NB4 (cell line): Measurements from ENCODE around the gene OR10A5.
"Not testable (repeated sequence)": the region's sequence is repeated elsewhere in the genome, so short reads cannot be mapped to it uniquely, and the experiment has no call there.

ENCODE experiments used
- DNase-seq: peaks from one replicate; pipeline ENCODE4 v3.0.0; 2010; ENCODE audit warnings: low read depth
- H3K4me3 ChIP-seq: one replicate; pipeline ENCODE4 v1.5.1; 2011; ENCODE audit warnings: mild to moderate bottlenecking, low read depth, low read length, moderate library complexity
- MYC ChIP-seq: IDR thresholded peaks from 2 replicates; pipeline ENCODE4 v1.6.1; 2011; ENCODE audit warnings: low read depth, low read length
- POLR2A ChIP-seq: IDR thresholded peaks from 2 replicates; pipeline ENCODE4 v1.6.1; 2011; ENCODE audit warnings: mild to moderate bottlenecking; ENCODE audit not compliant: insufficient read length; ENCODE audit errors: extremely low read depth
- TF ChIP-seq, protein P1 (sequence below): IDR thresholded peaks from 2 replicates; pipeline ENCODE4 v1.6.1; 2011; ENCODE audit warnings: low read depth, low read length
- TF ChIP-seq, protein P2 (sequence below): IDR thresholded peaks from one replicate; pipeline ENCODE4 v1.5.1; 2012; ENCODE audit warnings: low read depth, low read length

OR10A5 gene

DNA sequence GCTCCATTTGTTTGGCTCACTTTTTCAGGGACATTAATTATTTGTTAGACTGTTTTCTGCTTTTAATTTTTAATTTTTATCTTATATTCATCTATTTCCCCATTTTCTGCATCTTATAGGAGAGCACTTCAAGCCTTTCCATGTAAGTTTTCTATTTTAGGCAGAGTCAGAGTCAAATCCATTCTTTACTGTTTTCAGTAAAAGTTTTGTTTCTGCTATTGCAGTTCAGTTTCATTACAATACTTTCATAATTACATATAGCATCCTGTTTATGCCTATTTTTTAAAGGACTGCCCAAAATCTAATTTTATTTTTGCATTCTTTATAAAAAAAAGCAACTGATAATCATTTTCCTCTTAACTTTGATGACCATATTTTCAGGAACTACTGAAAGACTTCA, 3.8 kb upstream of the OR10A5 start:
- H3K4me3 ChIP-seq: no peak overlapping the region
- no peak for TF ChIP-seq POLR2A
- TF ChIP-seq, protein P1, sequence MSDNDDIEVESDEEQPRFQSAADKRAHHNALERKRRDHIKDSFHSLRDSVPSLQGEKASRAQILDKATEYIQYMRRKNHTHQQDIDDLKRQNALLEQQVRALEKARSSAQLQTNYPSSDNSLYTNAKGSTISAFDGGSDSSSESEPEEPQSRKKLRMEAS: no peak
- TF ChIP-seq, protein P2, sequence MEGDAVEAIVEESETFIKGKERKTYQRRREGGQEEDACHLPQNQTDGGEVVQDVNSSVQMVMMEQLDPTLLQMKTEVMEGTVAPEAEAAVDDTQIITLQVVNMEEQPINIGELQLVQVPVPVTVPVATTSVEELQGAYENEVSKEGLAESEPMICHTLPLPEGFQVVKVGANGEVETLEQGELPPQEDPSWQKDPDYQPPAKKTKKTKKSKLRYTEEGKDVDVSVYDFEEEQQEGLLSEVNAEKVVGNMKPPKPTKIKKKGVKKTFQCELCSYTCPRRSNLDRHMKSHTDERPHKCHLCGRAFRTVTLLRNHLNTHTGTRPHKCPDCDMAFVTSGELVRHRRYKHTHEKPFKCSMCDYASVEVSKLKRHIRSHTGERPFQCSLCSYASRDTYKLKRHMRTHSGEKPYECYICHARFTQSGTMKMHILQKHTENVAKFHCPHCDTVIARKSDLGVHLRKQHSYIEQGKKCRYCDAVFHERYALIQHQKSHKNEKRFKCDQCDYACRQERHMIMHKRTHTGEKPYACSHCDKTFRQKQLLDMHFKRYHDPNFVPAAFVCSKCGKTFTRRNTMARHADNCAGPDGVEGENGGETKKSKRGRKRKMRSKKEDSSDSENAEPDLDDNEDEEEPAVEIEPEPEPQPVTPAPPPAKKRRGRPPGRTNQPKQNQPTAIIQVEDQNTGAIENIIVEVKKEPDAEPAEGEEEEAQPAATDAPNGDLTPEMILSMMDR: no peak
- TF ChIP-seq MYC: no peak
- DNase-seq: no peak

DNA sequence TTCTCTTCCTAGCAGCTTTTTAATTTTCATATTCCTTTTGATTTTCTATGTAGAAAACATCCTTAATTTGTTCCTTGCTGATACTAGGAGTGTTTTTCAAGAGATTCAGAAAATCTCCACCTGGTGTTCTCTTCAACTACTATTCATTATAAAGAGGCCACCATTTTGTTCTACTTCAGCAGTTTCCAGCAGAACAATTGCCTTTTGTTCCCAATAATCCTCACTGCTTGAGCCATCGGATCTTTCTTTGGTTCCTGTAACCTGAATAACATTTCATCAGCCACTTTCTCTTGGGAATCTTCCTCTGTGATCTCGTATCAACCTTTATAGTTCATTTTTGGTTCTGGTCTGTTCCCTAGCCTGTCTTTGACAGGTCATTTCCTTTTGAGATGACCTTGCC, 1.8 kb upstream of the OR10A5 start:
- H3K4me3 ChIP-seq: no peak overlapping the region
- TF ChIP-seq, protein P2: no peak
- no peak for TF ChIP-seq POLR2A
- no peak for TF ChIP-seq MYC
- DNase-seq: no peak

DNA sequence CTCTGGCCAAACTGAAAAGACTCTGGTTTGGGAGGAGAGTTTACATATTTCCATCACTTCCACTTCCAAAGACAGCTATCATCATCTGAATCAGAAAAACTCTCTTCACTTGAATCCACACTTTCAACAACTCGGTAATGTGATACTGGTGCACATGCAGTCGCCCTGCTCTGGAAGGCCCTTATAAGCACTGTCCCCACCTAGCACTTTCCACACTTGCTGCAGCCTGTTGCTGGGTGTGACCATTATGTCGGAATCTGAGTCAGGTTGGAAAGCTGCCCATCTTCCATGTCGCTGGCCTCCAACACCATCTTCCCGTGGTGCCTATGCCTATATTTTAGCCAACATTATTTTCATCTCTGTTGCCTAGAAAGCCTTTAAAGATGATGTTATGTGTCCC, 1.1 kb upstream of the OR10A5 start:
- no peak overlapping the region for H3K4me3 ChIP-seq
- no peak for DNase-seq
- TF ChIP-seq, protein P1: no peak
- TF ChIP-seq, protein P2: no peak
- no peak for TF ChIP-seq MYC
- no peak for TF ChIP-seq POLR2A

DNA sequence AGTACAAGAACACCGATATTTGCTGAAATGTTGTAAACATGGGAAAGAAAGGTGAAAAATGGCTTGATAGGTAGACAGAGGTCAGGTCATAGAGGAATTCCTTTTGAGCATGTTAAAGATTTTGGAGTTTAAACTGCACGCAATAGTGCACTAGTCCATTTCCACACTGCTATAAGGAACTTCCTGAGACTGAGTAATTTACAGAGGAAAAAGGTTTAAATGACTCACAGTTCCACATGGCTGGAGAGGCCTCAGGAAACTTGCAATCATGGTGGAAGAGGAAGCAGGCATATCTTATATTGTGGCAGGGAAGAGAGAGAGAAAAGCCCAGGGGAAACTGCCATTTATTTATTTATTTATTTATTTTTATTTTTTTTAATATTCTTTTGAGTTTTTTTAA, 5.0 kb downstream of the OR10A5 start:
- H3K4me3 ChIP-seq: no peak overlapping the region
- TF ChIP-seq POLR2A: no peak
- TF ChIP-seq, protein P1: no peak
- no peak for TF ChIP-seq MYC
- TF ChIP-seq, protein P2: no peak
- no peak for DNase-seq

DNA sequence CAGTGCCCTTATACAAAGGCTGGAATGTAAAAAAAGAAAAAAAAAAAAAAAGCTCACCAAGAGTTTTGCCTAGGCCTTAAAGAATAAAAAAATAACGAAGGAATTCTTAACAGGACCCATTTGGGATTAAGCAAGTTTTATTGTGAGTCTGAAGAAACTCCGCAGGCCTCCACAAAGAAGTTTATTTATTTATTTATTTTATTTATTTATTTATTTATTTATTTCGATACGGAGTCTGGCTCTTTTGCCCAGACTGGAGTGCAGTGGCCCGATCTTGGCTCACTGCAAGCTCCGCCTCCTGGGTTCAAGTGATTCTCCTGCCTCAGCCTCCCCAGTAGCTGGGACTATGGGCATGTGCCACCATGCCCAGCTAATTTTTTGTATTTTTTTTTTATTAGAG, 9.3 kb downstream of the OR10A5 start:
- DNase-seq, H3K4me3 ChIP-seq: not testable (repeated sequence)

DNA sequence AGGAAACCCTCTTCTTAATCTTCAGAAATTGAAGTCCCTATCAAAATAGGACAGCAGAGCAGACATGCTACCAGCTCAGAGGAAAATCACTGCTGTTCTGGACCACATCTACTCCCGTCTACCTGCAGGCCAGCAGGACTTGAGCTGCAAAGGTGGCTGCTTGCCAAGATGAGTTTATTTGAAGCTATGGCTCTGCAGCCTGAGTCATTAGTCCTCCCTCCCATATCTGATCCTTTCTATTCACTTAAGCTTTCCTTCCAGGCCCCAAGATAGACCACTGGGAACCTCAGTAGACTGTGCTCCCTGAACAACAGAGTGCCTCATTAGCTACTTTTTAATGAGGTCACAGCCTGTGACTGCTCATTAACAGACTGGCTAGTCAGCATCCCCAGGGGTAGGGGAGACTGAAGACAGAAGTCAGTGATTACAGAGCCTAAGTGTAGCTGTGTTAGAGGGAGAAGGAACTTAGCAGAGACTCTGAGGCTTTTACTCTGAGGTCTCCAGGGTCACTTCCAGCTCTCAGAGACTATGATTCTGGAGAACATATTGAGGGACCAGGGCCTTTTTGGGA, 10.6 kb downstream of the OR10A5 start:
- no peak overlapping the region for H3K4me3 ChIP-seq
- no peak for DNase-seq
- TF ChIP-seq POLR2A: no peak
- TF ChIP-seq MYC: no peak
- TF ChIP-seq, protein P2: no peak

DNA sequence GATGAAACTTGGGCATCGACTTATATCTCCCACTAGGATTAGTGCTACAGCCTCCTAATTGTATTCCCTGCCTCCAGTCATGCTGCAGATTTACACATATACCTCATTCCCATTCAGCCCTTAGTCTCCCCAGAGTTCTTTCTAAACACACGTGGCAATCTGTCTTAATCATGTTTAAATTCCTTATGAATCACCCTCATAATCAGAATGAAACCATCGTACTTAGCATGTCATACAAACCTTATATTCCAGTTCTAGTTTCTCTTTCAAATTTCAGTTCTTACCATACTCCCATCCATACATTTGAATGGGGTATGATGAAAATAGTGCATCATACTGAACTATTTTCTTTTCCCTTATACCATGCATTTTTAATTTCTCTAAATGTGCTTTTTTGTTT, 11.4 kb downstream of the OR10A5 start:
- no peak overlapping the region for H3K4me3 ChIP-seq
- TF ChIP-seq, protein P1: no peak
- TF ChIP-seq POLR2A (no peak), MYC (no peak)
- TF ChIP-seq, protein P2: no peak
- no peak for DNase-seq
